ENCODE measurements around the gene CRLF2. TPM values are rescaled to one million over a fixed set of nuclear protein-coding genes. Genes with fewer than 3 reads are reported as not detected.
"Not testable (repeated sequence)": the region's sequence is repeated elsewhere in the genome, so short reads cannot be mapped to it uniquely, and the experiment has no call there.

The CRLF2 gene
- total RNA-seq, 4 donors from 2014 or later = 0.47 to 1.0 (median 0.61) TPM

DNA sequence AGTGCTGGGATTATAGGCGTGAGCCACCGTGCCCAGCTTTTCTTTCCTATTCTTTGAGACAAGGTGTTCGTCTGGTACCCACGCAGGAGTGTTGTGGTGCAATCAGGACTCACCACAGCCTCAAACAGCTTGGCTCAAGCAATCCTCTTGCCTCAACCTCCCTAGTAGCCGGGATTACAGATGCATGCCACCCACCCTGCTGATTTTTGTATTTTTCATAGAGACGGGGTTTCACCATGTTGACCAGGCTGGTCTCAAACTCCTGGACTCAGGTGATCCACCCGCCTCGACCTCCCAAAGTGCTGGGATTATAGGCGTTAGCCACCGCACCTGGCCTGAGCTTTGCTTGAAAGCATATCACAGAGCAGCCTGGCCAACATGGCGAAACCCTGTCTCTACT is 1.5 kb upstream of the CRLF2 start:
- no peak for ATAC-seq (ENCODE audit: low FRiP score)
- DNase-seq (ENCODE audit: low spot score) = no peak

DNA sequence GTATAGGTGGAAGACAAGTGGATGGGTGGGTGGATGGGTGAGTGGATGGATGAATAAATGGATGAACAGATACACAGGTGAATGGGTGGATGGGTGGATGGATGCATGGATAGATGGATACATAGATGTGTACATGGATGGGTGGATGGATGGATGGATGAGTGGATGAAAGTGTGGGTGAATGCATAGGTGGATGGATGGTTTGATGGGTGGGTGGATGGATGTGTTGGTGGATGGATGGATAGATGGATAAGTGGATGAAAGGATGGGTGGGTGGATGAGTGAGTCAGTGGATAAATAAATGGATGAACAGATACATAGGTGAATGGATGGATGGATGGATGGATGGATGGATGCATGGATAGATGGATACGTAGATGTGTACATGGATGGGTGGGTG is 1.6 kb downstream of the CRLF2 start:
- ATAC-seq (ENCODE audit: low FRiP score) = no peak
- DNase-seq (ENCODE audit: low spot score) = no peak
- TF ChIP-seq, protein P1, sequence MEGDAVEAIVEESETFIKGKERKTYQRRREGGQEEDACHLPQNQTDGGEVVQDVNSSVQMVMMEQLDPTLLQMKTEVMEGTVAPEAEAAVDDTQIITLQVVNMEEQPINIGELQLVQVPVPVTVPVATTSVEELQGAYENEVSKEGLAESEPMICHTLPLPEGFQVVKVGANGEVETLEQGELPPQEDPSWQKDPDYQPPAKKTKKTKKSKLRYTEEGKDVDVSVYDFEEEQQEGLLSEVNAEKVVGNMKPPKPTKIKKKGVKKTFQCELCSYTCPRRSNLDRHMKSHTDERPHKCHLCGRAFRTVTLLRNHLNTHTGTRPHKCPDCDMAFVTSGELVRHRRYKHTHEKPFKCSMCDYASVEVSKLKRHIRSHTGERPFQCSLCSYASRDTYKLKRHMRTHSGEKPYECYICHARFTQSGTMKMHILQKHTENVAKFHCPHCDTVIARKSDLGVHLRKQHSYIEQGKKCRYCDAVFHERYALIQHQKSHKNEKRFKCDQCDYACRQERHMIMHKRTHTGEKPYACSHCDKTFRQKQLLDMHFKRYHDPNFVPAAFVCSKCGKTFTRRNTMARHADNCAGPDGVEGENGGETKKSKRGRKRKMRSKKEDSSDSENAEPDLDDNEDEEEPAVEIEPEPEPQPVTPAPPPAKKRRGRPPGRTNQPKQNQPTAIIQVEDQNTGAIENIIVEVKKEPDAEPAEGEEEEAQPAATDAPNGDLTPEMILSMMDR (IDR thresholded peaks at IDR 0.05) = no peak

More for the DNA sequence above, 1.5 kb upstream of the CRLF2 start:
- TF ChIP-seq, protein P1 (IDR thresholded peaks at IDR 0.05) = no peak

DNA sequence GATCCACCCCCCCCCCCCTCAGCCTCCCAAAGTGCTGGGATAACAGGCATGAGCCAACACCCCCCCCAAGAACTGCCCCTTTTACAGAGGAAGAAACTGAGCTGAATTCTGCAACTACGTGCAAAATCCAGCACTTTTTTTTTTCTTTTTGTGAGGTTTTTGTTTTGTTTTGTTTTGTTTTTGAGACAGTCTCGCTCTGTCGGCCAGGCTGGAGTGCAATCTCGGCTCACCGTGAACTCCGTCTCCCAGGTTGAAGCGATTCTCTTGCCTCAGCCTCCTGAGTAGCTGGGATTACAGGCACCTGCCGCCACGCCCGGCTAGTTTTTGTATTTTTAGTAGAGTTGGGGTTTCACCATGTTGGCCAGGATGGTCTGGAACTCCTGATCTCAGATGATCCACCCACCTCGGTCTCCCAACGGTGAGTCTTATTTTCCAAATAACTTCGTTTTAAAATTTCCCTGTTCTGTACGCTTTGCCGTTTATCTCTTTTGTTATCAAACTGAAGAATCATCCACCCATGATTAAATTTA is 4.9 kb downstream of the CRLF2 start:
- TF ChIP-seq, protein P1 (IDR thresholded peaks at IDR 0.05) = no peak
- ATAC-seq (ENCODE audit: low FRiP score) (no peak), DNase-seq (ENCODE audit: low spot score) (no peak)

DNA sequence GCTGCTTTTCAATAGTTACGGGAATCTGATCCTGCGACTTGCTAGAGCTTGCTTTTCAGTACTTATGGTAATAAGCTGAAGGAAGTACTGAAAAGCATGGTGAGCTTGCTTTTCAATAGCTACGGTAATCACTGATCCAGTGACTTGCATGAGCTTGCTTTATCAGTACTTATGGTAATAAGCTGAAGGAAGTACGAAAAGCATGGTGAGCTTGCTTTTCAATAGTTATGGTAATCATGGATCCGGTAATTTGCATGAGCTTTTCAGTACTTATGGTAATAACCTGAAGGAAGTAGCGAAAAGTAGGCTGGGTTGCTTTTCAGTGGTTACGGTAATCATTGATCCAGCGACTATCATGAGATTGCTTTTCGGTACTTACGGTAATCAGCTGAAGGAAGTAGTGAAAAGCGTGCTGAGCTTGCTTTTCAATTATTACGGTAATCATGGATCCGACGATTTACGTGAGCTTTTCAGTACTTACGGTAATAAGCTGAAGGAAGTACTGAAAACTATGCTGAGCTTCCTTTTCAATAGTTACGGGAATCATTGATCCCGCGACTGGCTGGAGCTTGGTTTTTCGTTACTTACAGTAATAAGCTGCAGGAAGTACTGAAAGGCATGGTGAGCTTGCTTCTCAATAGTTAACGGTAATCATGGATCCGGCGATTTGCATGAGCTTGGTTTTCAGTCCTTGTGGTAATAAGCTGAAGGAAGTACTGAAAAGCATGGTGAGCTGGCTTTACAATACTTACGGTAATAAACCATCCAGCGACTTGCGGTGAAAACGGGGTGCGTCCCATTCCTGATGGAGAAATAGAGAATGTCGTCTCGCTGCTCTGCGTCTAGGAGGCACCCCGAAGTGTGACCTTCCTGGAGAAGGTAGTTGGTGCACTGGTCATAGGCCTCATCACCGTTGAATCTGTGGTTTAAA is 6.5 kb downstream of the CRLF2 start:
- DNase-seq (ENCODE audit: low spot score) (no peak), ATAC-seq (ENCODE audit: low FRiP score) (peak; percentile 85)
- TF ChIP-seq, protein P1 (IDR thresholded peaks at IDR 0.05) = no peak

DNA sequence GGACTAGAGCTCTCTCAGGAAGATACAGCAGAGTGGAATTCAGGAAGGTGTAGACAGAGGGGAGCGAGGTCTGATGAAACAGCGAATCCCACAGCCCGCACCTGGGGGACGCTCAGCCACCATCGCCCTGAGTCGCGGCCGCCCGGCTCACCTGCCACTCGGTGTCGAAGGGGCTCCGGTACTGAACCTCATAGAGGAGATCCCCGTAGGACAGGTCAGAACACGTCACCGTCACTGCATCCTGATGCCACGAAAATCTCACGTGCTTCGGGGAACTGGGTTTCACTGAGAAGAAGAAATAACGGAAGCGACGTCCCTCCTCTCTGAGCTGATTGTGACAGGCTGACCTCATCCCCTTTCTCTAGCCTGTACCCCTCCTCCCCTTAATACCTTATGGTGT is 10.2 kb downstream of the CRLF2 start:
- DNase-seq (ENCODE audit: low spot score) = no peak
- no peak for ATAC-seq (ENCODE audit: low FRiP score)
- TF ChIP-seq, protein P1 (IDR thresholded peaks at IDR 0.05) = no peak

DNA sequence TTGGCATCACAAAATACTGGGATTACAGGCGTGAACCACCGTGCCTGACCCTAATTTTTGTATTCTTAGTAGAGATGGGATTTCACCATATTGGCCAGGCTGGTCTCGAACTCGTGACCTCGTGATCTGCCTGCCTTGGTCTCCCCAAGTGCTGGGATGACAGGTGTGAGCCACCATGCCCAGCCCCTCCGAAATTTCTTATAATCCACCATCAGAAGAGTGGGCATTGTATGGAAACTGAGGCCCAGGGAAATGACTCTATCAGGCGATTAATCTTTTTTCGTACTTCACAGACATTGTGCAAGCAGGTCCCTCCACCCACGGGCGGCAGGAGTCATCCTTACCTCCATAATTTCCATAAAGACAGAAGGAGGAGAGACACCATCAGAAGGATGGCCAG is 16.0 kb downstream of the CRLF2 start:
- DNase-seq (ENCODE audit: low spot score) (no peak), ATAC-seq (ENCODE audit: low FRiP score) (no peak)
- TF ChIP-seq, protein P1 (IDR thresholded peaks at IDR 0.05) = no peak

DNA sequence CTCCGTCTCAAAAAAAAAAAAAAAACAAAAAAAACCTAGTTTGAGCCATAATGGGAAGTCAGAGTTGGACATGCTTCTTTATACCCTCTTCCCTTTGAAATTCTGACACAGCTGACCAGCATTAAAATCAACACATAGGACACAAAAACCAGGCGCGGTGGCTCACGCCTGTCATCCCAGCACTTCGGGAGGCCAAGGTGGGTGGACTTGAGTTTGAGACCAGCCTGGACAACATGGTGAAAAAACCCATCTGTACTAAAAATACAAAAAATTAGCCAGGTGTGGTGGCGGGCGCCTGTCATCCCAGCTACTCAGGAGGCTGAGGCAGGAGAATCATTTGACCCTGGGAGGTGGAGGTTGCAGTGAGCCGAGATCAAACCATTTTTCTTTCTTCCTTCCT is 20.3 kb downstream of the CRLF2 start:
- not testable (repeated sequence) for ATAC-seq (ENCODE audit: low FRiP score); DNase-seq (ENCODE audit: low spot score)
